Caco-2 (cell line): Measurements from ENCODE around the gene KRTAP16-1. TPM values are rescaled to one million over a fixed set of nuclear protein-coding genes. Genes with fewer than 3 reads are reported as not detected.
"Not testable (repeated sequence)": the region's sequence is repeated elsewhere in the genome, so short reads cannot be mapped to it uniquely, and the experiment has no call there.

Experiments
- BruUV-seq: library from RNA; stranded (reverse); fragments of 400-500 nt; replicated peaks from 2 replicates; lab custom pipeline; 2021; lab: Mats Ljungman, UMichigan
- CTCF ChIA-PET: fragments of 300-600 bp; sonication (Branson Sonifier 250); formaldehyde crosslinking; loops from one replicate; lab custom pipeline; 2022; ENCODE audit warnings: antibody characterized with exemption; lab: Charles Lee
- POLR2A ChIA-PET: fragments of 300-600 bp; sonication (Branson Sonifier 250); formaldehyde crosslinking; loops from one replicate; lab custom pipeline; 2022; ENCODE audit warnings: antibody characterized with exemption; lab: Charles Lee
- DNase-seq, 2 experiments: peaks; one replicate each; pipeline versions ENCODE4 v3.0.0 to v3.0.0-alpha.2; 2020 to 2022
- H3K27me3 ChIP-seq: replicated peaks from 2 replicates; pipeline ENCODE4 v1.6.0; 2011; ENCODE audit warnings: low read length; ENCODE audit not compliant: control insufficient read depth, insufficient read depth
- H3K36me3 ChIP-seq: 2 replicates; pipeline ENCODE4 v1.5.1; 2011; ENCODE audit warnings: low read length; ENCODE audit not compliant: control insufficient read depth, insufficient read depth
- H3K4me1 ChIP-seq: fragments of 250-450 bp; sonication (Bioruptor Pico); 2 replicates; pipeline ENCODE4 v1.5.1; 2020; ENCODE audit warnings: mild to moderate bottlenecking
- H3K4me3 ChIP-seq: 2 replicates; pipeline ENCODE4 v1.5.1; 2011; ENCODE audit warnings: low read depth, mild to moderate bottlenecking, control low read depth, low read length
- H3K9me3 ChIP-seq: fragments of 250-450 bp; sonication (Bioruptor Pico); 2 replicates; pipeline ENCODE4 v1.5.1; 2020; ENCODE audit warnings: mild to moderate bottlenecking, moderate library complexity
- H3K27ac Mint-ChIP-seq: one replicate; pipeline ENCODE4 v1.8.0; 2022; ENCODE audit warnings: mixed read lengths; ENCODE audit not compliant: unreplicated experiment
- H3K27me3 Mint-ChIP-seq: one replicate; pipeline ENCODE4 v1.8.0; 2022; ENCODE audit warnings: mixed read lengths; ENCODE audit not compliant: insufficient read depth, unreplicated experiment
- H3K36me3 Mint-ChIP-seq: one replicate; pipeline ENCODE4 v1.8.0; 2022; ENCODE audit warnings: mild to moderate bottlenecking, mixed read lengths; ENCODE audit not compliant: insufficient read depth, unreplicated experiment
- H3K4me1 Mint-ChIP-seq: one replicate; pipeline ENCODE4 v1.8.0; 2022; ENCODE audit warnings: low read depth, mixed read lengths; ENCODE audit not compliant: unreplicated experiment
- H3K4me3 Mint-ChIP-seq: one replicate; pipeline ENCODE4 v1.8.0; 2022; ENCODE audit warnings: mild to moderate bottlenecking, moderate library complexity, mixed read lengths; ENCODE audit not compliant: unreplicated experiment
- H3K9me3 Mint-ChIP-seq: one replicate; pipeline ENCODE4 v1.8.0; 2022; ENCODE audit warnings: mixed read lengths; ENCODE audit not compliant: unreplicated experiment
- CTCF ChIP-seq, 2 experiments: fragments of 200-600 bp in 1 of 2; IDR thresholded peaks; 1 replicate in 1 of 2; 2 replicates in 1 of 2; pipeline versions ENCODE4 v1.5.1 to v1.8.0; 2011 to 2022; ENCODE audit warnings: antibody characterized with exemption in 1 of 2, control low read depth in 1 of 2, inconsistent platforms in 1 of 2, low read depth in 1 of 2, low read length in 1 of 2, mild to moderate bottlenecking in 1 of 2, moderate library complexity in 1 of 2; ENCODE audit not compliant: insufficient read depth in 1 of 2, severe bottlenecking in 1 of 2, unreplicated experiment in 1 of 2
- intact Hi-C: fragments of 100-400 bp; cut with micrococcal nuclease; formaldehyde crosslinking; loops from one replicate; pipeline ENCODE4 v1.10.0; 2022; ENCODE audit not compliant: unreplicated experiment
- total RNA-seq: library from RNA; stranded (reverse); gene quantifications from 2 replicates; pipeline ENCODE4 v1.2.3, GENCODE V29; 2022

KRTAP16-1 gene
- total RNA-seq, 1 experiment from 2014 or later, result not detected

GRCh38 chr17:41351177-41351576, 42.1 kb upstream of the KRTAP16-1 start:
- CTCF ChIA-PET, result interaction anchor here (0.6 to 0.7 kb wide), 2 partner anchors 20 to 198 kb away, joined by 3 to 6 read pairs; no protein-coding TSS in a partner anchor
- POLR2A ChIA-PET, result no interaction called here
- intact Hi-C loops, result loop anchor here (10.0 kb wide), 1 partner anchor 64 kb away; no protein-coding TSS in a partner anchor
- Mint-ChIP-seq H3K36me3 (no peaks in the 10 kb centered on the region), H3K4me1 (no peaks in the 10 kb centered on the region), H3K27me3 (no peaks in the 10 kb centered on the region), H3K4me3 (no peak overlapping the region), H3K9me3 (peaks cover 9% of the 10 kb centered on the region), H3K27ac (no peak overlapping the region)
- Histone ChIP-seq H3K36me3 (no peaks in the 10 kb centered on the region), H3K27me3 (no peaks in the 10 kb centered on the region), H3K9me3 (no peaks in the 10 kb centered on the region), H3K4me1 (no peaks in the 10 kb centered on the region), H3K4me3 (no peak overlapping the region)
- no TSS peak for BruUV-seq
- TF ChIP-seq CTCF (IDR thresholded peaks at IDR 0.05; ENCODE audit: insufficient read depth in 1 of 2, low read depth in 1 of 2, low read length in 1 of 2, severe bottlenecking in 1 of 2, unreplicated experiment in 1 of 2), result no peak
- no peak for DNase-seq

GRCh38 chr17:41350381-41350878, 41.3 kb upstream of the KRTAP16-1 start, which contains the start of gene KRT33A:
Gene KRT33A (minus strand): TSS chr17:41350828. CDS start chr17:41350767, 61 bp downstream.
- H3K27me3 ChIP-seq, H3K4me1 Mint-ChIP-seq, H3K4me1 ChIP-seq, H3K27ac Mint-ChIP-seq, BruUV-seq, H3K27me3 Mint-ChIP-seq, H3K4me3 Mint-ChIP-seq, H3K9me3 ChIP-seq, H3K9me3 Mint-ChIP-seq, POLR2A ChIA-PET, H3K36me3 Mint-ChIP-seq, H3K36me3 ChIP-seq, DNase-seq, H3K4me3 ChIP-seq: not testable (repeated sequence)
- intact Hi-C loops, result loop anchor here (10.0 kb wide), 1 partner anchor 64 kb away; no protein-coding TSS in a partner anchor
- CTCF ChIA-PET, result interaction anchor here (0.5 to 0.7 kb wide), 2 partner anchors 65 to 199 kb away, joined by 3 to 6 read pairs; no protein-coding TSS in a partner anchor

- CTCF ChIA-PET, result interaction anchor here (1.1 kb wide), 1 partner anchor 70 kb away, joined by 4 read pairs; no protein-coding TSS in a partner anchor
- no TSS peak for BruUV-seq
- no peaks in the 10 kb centered on the region for H3K36me3 ChIP-seq
- DNase-seq, result no peak
- H3K27me3 ChIP-seq, result no peaks in the 10 kb centered on the region
- Mint-ChIP-seq H3K4me1 (no peaks in the 10 kb centered on the region), H3K27ac (no peak overlapping the region), H3K36me3 (no peaks in the 10 kb centered on the region), H3K4me3 (no peak overlapping the region), H3K9me3 (peaks cover 15% of the 10 kb centered on the region), H3K27me3 (no peaks in the 10 kb centered on the region)
- no peaks in the 10 kb centered on the region for H3K9me3 ChIP-seq
- intact Hi-C loops, result no loop called here
- POLR2A ChIA-PET, result no interaction called here
- H3K4me1 ChIP-seq, result no peaks in the 10 kb centered on the region
- H3K4me3 ChIP-seq, result no peak overlapping the region
- no peak for TF ChIP-seq CTCF (IDR thresholded peaks at IDR 0.05; ENCODE audit: insufficient read depth in 1 of 2, low read depth in 1 of 2, low read length in 1 of 2, severe bottlenecking in 1 of 2, unreplicated experiment in 1 of 2)
These were observed 39.0 kb upstream of the KRTAP16-1 start for GRCh38 chr17:41347869-41348760.

GRCh38 chr17:41346421-41346820, 37.3 kb upstream of the KRTAP16-1 start:
- peaks cover 10% of the 10 kb centered on the region for H3K9me3 Mint-ChIP-seq
- H3K36me3 ChIP-seq, H3K27ac Mint-ChIP-seq, H3K4me1 ChIP-seq, H3K9me3 ChIP-seq, H3K27me3 ChIP-seq, H3K36me3 Mint-ChIP-seq, H3K4me3 Mint-ChIP-seq, H3K4me1 Mint-ChIP-seq, intact Hi-C loops, H3K27me3 Mint-ChIP-seq, CTCF ChIA-PET, BruUV-seq, POLR2A ChIA-PET, DNase-seq, H3K4me3 ChIP-seq: not testable (repeated sequence)
